GM21528 (cell line): ENCODE data around the gene KHDRBS2.

Source experiments
- ATAC-seq: cut with Tn5 transposase; IDR thresholded peaks from one replicate; pipeline ENCODE4 v1.9.1; 2021; ENCODE audit warnings: mild to moderate bottlenecking, moderate library complexity; ENCODE audit not compliant: unreplicated experiment, low FRiP score

KHDRBS2 gene

GRCh38 chr6:62039605-62040004 is 246.4 kb downstream of the KHDRBS2 start:
- ATAC-seq: no peak

GRCh38 chr6:62037445-62037844 is 248.6 kb downstream of the KHDRBS2 start:
- ATAC-seq: no peak

GRCh38 chr6:62035952-62036351 is 250.1 kb downstream of the KHDRBS2 start:
- no peak for ATAC-seq

GRCh38 chr6:62013719-62014118 is 272.3 kb downstream of the KHDRBS2 start:
- ATAC-seq: no peak

- ATAC-seq: no peak
Observed at GRCh38 chr6:62009445-62009844, 276.6 kb downstream of the KHDRBS2 start.

- ATAC-seq: no peak
Observed at GRCh38 chr6:61989616-61990015, 296.4 kb downstream of the KHDRBS2 start.

GRCh38 chr6:61980622-61981021 is 305.4 kb downstream of the KHDRBS2 start:
- ATAC-seq: no peak

- ATAC-seq: no peak
Observed at GRCh38 chr6:61977947-61978346, 308.1 kb downstream of the KHDRBS2 start.

- no peak for ATAC-seq
Observed at GRCh38 chr6:61977099-61977498, 308.9 kb downstream of the KHDRBS2 start.

- ATAC-seq: no peak
Observed at GRCh38 chr6:61959196-61959595, 326.8 kb downstream of the KHDRBS2 start.

GRCh38 chr6:61953851-61954250 is 332.2 kb downstream of the KHDRBS2 start:
- ATAC-seq: no peak

- no peak for ATAC-seq
Observed at GRCh38 chr6:61951586-61951985, 334.4 kb downstream of the KHDRBS2 start.

GRCh38 chr6:61950811-61951210 is 335.2 kb downstream of the KHDRBS2 start:
- no peak for ATAC-seq

- ATAC-seq: no peak
Observed at GRCh38 chr6:61949971-61950370, 336.1 kb downstream of the KHDRBS2 start.

- no peak for ATAC-seq
Observed at GRCh38 chr6:61949161-61949560, 336.9 kb downstream of the KHDRBS2 start.

- ATAC-seq: no peak
Observed at GRCh38 chr6:61947311-61947947, 338.6 kb downstream of the KHDRBS2 start.

- no peak for ATAC-seq
Observed at GRCh38 chr6:61940919-61941318, 345.1 kb downstream of the KHDRBS2 start.

- no peak for ATAC-seq
Observed at GRCh38 chr6:61935242-61935846, 350.7 kb downstream of the KHDRBS2 start.

GRCh38 chr6:61909486-61909885 is 376.5 kb downstream of the KHDRBS2 start:
- no peak for ATAC-seq

- ATAC-seq: no peak
Observed at GRCh38 chr6:61901748-61902147, 384.3 kb downstream of the KHDRBS2 start.

GRCh38 chr6:61894536-61894935 is 391.5 kb downstream of the KHDRBS2 start:
- no peak for ATAC-seq

- ATAC-seq: no peak
Observed at GRCh38 chr6:61887423-61887822, 398.6 kb downstream of the KHDRBS2 start.
